Esophagus squamous epithelium (tissue), 4 donors: ENCODE results near the gene SLC45A2.

Source experiments
- CTCF ChIP-seq, 6 experiments: fragments of 450-650 bp in 4 of 6; fragments of 200-600 bp in 2 of 6; sonication (generic) in 2 of 6; IDR thresholded peaks; one replicate each; pipeline ENCODE4 v1.5.1; 2016 to 2019; ENCODE audit warnings: antibody characterized with exemption in 6 of 6, mild to moderate bottlenecking in 4 of 6, moderate library complexity in 4 of 6
- POLR2A ChIP-seq, 4 donors: fragments of 450-650 bp; IDR thresholded peaks; one replicate each; pipeline ENCODE4 v1.6.1; 2017; ENCODE audit warnings: antibody characterized with exemption in 4 of 4, mild to moderate bottlenecking in 4 of 4, moderate library complexity in 3 of 4

- TF ChIP-seq CTCF (IDR thresholded peaks at IDR 0.05) (no peak), POLR2A (IDR thresholded peaks at IDR 0.05) (no peak)
Observed at GRCh38 chr5:34022121-34022705, 37.7 kb upstream of the SLC45A2 start.
